Testis (tissue), 2 donors: ENCODE measurements around the gene DMWD.

ENCODE experiments used
- POLR2A ChIP-seq: fragments of 450-650 bp; IDR thresholded peaks from one replicate; pipeline ENCODE4 v1.6.1; 2017; ENCODE audit warnings: antibody characterized with exemption, mild to moderate bottlenecking, moderate library complexity
- TF ChIP-seq, protein P1 (sequence below), 3 experiments: fragments of 450-650 bp in 2 of 3; fragments of 200-600 bp in 1 of 3; sonication (generic) in 1 of 3; IDR thresholded peaks; one replicate each; pipeline ENCODE4 v1.5.1; 2016 to 2019; ENCODE audit warnings: antibody characterized with exemption in 3 of 3, mild to moderate bottlenecking in 2 of 3, moderate library complexity in 1 of 3

DNA sequence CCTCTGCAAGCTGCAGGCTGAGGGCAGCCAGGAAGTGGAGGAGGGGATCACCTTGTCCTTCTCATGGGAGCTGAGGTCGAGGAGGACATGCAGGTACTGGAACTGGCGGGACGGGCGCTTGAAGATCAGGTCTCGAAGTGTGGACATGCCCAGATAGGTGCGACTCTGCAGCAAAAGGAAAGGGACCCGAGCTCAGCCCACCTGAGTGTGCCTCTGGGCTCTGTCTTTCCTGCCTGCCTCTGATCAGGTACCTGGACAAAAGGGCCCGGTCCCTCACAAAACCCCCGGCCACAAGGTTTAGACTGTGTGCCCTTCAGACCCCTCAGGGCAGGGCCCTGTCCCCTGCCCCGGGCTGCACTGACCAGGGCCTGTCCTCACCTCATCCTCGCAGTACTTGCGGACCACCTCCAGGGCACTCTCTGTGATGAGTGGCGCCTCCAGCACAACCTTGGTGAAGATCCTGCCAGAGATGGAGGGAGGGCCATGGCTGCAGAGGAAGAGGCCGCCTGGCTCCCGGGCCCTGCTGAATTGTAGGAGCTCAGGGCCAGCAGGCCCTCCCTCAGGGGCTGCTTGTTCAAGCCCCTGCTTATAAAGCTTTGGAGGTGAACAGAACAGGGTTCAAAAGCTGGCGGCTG lies 34.9 kb upstream of the DMWD start:
- TF ChIP-seq, protein P1, sequence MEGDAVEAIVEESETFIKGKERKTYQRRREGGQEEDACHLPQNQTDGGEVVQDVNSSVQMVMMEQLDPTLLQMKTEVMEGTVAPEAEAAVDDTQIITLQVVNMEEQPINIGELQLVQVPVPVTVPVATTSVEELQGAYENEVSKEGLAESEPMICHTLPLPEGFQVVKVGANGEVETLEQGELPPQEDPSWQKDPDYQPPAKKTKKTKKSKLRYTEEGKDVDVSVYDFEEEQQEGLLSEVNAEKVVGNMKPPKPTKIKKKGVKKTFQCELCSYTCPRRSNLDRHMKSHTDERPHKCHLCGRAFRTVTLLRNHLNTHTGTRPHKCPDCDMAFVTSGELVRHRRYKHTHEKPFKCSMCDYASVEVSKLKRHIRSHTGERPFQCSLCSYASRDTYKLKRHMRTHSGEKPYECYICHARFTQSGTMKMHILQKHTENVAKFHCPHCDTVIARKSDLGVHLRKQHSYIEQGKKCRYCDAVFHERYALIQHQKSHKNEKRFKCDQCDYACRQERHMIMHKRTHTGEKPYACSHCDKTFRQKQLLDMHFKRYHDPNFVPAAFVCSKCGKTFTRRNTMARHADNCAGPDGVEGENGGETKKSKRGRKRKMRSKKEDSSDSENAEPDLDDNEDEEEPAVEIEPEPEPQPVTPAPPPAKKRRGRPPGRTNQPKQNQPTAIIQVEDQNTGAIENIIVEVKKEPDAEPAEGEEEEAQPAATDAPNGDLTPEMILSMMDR (IDR thresholded peaks at IDR 0.05): no peak
- no peak for TF ChIP-seq POLR2A
